Stimulated activated CD4-positive, alpha-beta T cell treated with anti-CD3 and anti-CD28 coated beads, Interleukin-15, amount 100 ng/mL, for 48 hours (primary cell): ENCODE measurements around the gene ABCC3.
"Not testable (repeated sequence)": the region's sequence is repeated elsewhere in the genome, so short reads cannot be mapped to it uniquely, and the experiment has no call there.

Experiments used
- DNase-seq, 2 donors: peaks; one replicate each; pipeline ENCODE4 v3.0.0-alpha.2; 2020; ENCODE audit warnings: low read depth in 2 of 2

Gene ABCC3

GRCh38 chr17:50664788-50665458 is 30.2 kb downstream of the ABCC3 start:
- no peak for DNase-seq

DNA sequence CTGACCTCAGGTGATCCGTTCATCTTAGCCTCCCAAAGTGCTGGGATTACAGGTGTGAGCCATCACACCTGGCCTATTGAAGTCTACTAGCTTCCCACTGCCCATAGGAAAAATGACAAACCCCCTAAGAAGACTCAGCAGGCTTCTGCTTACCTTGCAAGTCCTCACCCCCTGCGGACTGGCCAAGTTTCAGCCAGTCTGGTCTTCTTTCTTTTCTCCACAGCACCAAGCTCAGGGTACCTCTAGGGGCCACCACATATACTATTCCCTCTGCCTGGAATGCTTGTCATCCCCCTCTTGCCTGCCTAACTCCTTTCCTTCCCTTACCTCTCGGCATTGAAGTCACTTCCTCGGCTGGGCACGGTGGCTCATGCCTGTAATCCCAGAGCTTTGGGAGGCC is 31.2 kb downstream of the ABCC3 start:
- no peak for DNase-seq

DNA sequence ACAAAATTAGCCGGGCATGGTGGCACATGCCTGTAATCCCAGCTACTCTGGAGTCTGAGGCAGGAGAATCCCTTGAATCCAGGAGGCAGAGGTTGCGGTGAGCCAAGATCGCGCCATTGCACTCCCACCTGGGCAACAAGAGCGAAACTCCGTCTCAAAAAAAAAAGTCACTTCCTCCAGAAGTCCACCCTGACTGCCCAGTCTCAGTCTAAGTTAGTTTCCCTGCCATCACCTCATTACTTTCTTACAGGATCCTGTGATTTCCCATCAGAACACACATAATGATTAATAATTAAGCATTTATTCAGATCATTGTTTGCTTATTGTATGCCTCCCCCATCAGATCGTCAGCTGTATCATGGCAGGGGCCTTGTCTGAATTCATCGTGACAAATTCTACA is 31.6 kb downstream of the ABCC3 start:
- DNase-seq: no peak

DNA sequence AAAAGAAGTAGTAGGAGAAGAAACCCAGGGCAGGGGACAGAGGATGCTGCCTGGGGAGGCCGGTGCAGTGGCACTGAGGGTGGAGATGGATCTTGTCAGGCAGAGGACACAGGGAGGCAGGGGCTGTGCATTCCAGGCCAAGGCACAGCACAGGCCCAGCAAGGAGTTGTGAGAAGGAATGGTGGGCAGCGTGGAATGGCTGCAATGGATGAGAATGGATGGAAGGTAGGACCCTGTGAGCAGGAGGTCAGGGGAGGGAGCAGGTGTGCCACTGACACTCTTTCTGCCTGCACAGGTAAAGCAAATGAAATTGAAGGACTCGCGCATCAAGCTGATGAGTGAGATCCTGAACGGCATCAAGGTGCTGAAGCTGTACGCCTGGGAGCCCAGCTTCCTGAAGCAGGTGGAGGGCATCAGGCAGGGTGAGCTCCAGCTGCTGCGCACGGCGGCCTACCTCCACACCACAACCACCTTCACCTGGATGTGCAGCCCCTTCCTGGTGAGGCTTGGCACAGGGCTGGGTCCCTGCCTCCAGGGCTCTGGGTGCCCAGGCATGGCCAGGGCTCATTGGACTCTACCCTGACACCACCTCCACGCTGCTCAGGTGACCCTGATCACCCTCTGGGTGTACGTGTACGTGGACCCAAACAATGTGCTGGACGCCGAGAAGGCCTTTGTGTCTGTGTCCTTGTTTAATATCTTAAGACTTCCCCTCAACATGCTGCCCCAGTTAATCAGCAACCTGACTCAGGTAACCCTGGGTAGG is 32.8 kb downstream of the ABCC3 start:
- DNase-seq: no peak

- no peak for DNase-seq
Measured at GRCh38 chr17:50668025-50668837, 33.5 kb downstream of the ABCC3 start.

- no peak for DNase-seq
Measured at GRCh38 chr17:50668838-50669581, 34.3 kb downstream of the ABCC3 start.

DNA sequence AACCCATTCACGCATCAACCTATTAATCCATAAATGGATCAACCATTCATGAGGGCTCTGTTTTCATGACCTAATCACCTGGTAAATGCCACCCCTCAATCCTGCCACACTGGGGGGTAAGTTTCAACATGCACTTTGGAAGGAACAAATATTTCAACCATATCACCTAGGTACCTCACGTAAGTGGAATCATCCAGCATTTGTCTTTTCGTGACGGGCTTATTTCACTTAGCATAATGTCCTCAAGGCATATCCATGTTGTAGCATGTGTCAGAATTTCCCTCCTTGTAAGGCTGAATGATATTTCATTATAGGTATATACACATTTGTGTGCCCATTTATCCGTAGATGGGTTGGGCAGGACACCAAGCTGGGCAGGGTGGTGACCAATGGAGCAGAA is 37.4 kb downstream of the ABCC3 start:
- DNase-seq: no peak

GRCh38 chr17:50672831-50673551 is 38.3 kb downstream of the ABCC3 start:
- no peak for DNase-seq

DNA sequence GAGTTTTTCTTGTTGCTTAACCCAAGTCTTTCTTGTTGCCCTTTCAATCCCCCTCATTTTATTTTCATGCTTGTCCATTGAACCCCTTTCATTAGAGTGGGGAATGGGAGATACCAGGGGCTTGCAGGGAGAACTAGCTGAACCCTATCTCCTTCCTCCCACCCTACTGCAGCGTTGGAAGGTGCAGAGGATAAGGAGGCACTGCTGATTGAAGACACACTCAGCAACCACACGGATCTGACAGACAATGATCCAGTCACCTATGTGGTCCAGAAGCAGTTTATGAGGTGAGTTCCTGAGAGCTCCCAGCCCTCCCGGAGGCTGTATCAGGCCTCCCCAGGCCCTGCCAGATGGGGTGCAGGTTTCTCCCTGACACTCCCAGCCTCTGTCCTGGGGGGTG is 40.5 kb downstream of the ABCC3 start:
- DNase-seq: no peak

GRCh38 chr17:50675627-50676026 is 40.9 kb downstream of the ABCC3 start:
- no peak for DNase-seq

GRCh38 chr17:50676065-50676975 is 41.6 kb downstream of the ABCC3 start:
- DNase-seq: no peak

DNA sequence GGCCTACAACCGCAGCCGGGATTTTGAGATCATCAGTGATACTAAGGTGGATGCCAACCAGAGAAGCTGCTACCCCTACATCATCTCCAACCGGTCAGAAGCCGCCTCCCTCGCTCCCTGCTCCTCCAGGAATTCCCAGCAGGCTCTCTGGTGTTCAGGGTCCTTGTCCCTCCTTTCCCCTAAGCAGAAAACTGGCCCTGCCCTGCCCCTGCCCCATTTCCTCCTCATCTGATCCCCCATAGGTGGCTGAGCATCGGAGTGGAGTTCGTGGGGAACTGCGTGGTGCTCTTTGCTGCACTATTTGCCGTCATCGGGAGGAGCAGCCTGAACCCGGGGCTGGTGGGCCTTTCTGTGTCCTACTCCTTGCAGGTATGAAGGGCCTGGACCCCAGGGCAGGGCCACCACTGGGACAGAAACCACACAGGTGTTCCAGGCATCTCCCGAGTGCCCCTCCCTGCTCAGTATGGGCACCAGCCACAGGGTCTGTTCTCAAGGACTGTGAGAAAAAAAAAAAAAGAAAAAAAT is 43.2 kb downstream of the ABCC3 start:
- DNase-seq: no peak

DNA sequence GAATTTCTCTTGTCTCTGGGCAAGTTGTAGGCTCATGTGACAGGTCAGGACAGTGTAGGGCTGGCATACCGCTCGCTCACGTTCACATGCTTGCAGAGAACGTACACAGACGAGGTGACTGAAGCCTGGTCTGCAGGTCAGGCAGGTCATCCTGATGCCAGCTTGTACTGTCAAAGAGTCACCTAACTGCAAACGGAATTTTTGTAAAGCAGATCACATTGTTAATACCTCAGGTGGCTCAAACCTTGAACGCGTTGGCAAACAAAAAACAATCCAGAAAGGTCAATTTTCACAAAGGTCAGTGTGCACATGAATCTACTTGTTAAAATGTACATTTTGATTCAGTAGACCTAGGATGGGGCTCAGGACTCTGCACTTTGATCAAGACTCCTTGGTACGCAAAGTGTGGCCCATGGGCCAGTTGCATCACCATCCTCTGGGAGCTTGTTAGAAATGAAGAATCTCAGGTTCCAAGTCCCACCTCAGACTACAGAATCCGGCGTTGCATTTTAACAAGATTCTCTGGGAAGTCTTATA is 44.4 kb downstream of the ABCC3 start:
- DNase-seq: no peak

DNA sequence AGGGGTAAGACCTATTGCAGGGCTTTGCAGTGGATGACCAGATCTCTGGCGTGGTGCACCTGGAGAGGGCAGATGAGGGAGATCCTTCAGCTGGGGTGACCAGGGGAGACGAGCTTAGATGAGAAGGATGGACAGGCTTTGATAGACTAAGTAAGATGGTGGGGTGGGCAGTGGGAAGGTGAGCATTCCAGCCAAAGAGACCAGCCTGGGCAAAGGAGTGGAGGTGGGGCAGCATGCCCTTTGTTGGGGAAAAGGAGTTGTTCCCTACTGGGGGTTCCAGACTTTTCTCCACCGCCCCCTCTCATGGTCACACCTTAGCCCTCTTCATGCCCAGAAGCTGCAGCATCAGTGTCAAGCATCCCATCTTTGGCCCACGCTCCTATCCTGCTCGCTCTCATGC is 45.4 kb downstream of the ABCC3 start:
- no peak for DNase-seq

DNA sequence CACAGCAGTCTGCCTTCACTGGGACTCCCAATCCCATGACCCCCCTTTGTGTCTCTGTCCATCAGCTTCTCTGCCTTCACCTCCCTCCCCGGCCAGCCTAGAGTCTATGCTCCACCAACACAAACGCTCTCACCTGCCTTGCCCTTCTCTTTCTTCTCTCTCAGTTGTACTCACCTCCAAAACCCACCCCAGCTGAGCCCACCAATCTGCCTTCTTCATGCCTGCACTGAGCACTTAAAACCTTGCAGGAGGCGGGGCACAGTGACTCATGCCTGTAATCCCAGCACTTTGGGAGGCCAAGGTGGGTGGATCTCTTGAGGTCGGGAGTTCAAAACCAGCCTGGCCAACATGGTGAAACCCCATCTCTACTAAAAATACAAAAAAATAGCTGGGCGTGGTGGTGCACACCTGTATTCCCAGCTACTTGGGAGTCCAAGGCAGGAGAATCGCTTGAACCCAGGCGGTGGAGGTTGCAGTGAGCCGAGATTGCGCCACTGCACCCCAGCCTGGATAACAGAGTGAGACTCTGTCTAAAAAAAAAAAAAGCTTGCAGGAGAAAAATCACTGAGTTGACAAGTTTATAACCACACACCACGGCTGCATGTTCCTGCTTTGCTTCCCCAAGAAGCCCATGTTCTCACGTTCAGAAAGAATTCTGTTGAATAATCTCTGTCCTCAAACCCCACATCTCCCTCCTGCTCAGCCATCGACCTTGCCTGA is 46.0 kb downstream of the ABCC3 start:
- DNase-seq: not testable (repeated sequence)

DNA sequence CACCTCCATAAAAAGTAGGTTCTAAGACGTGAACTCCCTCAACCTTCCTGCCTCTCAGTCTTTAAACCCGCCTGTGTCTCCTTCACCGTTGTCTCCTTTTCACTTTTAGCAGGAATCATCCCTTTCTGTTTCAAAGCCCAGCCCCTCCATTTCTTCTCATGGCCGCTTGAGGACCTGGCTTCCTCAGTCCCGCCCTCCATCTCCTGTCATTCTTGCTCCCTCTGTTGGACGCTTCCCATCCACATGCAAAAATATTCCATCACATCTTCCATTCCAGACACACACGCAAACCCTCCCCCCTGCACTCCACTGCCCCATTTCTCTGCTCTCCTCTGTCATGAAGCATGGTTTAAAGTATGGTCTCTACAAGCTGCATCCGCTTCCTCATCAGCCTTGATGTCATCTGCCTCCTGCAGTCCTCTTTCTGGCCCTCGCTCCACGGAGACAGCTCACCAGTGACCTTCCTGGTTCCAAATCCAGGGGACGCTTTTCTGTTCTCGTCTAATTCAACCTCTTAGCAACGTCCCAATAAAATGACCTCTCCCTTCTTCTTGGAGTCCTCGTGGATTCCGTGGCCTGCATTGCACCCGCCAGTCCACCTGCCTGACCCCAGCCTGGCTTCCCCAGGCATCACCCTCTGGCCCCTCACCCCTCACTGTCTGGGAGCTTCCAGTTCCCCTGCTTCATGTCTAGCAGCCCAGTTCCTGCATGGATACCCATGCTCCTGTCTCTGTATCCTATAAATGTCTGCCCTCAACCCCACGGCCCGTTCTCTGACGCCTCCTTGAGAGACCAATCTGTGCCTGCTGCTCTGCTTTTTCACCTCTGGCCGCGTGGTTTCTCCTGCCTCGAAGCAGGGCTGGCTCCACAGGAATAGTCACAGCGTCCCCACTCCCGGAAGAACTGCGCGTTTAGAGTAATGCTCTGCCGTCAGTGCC is 46.9 kb downstream of the ABCC3 start:
- DNase-seq: no peak

DNA sequence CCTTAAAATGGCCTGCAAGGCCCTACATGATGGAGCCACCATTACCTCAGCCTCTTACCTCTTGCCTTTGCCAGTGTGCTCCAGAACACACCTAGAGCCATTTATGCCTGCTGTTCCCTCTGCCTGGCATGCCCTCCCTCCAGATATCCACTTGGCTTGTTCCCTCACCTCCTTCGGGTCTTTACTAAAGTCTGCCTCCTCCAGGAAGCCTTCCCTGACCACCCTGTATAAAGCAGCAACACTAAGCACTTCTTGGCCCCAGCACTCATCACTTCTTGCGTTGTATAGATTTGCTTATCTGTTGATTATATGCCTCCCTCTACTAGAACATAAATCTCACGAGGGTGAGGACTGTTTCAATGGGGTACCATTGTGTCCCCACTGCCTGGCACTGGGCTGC is 47.8 kb downstream of the ABCC3 start:
- DNase-seq: no peak

GRCh38 chr17:50682938-50683337 is 48.3 kb downstream of the ABCC3 start:
- DNase-seq: no peak
